GM19238 (cell line): ENCODE results near the gene RASGEF1B.

Experiments
- DNase-seq: peaks from one replicate; pipeline ENCODE4 v3.0.0; 2011; ENCODE audit warnings: low spot score; ENCODE audit not compliant: insufficient read length

RASGEF1B gene

GRCh38 chr4:81399306-81400086 lies 72.2 kb downstream of the RASGEF1B start:
- no peak for DNase-seq

GRCh38 chr4:81398379-81398778 lies 73.3 kb downstream of the RASGEF1B start:
- no peak for DNase-seq

- DNase-seq, result no peak
Observed at GRCh38 chr4:81397635-81398034, 74.1 kb downstream of the RASGEF1B start.

DNA sequence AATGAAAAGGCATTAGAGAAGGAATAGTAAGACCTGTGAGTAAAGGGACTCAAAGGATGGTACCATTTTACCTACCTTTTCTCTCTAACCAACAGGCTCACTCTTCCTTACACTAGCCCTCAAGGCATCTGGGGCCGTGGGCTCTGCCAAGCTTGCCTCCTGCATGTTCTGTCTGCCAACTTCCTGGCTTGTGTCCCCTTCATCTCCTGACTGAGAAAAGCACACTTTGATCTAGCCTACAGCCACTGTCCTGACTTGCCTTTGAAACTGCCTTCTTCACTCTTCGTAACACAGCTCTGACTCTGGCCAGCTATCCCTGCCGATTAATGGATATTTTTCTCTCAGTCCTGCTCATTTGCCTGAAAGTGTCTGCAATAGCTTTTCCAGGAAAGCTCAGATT lies 76.5 kb downstream of the RASGEF1B start:
- no peak for DNase-seq

- no peak for DNase-seq
Observed at GRCh38 chr4:81392164-81392563, 79.5 kb downstream of the RASGEF1B start.

DNA sequence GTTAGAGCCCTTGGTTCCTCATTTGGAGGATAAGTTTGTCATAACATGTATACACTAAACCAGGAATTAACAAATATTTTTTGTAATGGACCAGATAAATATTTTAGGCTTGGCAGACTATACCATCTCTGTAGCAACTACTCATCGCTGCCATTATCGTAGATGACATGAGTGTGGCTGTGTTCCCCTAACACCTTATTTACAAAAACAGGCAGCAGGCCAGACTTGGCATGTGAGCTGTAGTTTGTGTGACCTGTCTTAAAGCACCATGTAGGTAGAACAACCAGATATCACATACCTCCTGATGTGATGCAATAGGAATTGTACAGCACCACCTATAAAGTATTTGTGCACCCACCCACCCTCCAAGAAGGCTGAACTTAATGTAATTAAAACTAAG lies 82.0 kb downstream of the RASGEF1B start:
- no peak for DNase-seq

DNA sequence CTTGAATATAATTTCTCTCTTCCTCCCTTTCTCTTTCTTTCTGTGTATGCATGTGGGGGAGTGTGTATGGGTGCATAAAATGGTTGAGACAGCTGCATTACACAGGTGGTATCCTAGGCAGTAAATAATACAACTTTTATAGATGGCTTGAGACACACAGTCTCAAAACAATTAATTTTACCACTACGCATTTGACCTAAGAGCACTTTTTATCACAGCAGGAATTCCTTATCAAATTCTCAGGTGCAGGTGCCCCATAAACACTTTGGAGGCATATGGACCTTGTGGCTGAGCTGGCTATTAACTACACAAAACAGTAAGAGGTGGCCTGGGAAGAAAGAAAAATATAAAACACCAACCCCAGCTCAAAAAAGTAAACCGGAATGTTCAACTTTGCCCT lies 91.3 kb downstream of the RASGEF1B start:
- DNase-seq, result no peak

DNA sequence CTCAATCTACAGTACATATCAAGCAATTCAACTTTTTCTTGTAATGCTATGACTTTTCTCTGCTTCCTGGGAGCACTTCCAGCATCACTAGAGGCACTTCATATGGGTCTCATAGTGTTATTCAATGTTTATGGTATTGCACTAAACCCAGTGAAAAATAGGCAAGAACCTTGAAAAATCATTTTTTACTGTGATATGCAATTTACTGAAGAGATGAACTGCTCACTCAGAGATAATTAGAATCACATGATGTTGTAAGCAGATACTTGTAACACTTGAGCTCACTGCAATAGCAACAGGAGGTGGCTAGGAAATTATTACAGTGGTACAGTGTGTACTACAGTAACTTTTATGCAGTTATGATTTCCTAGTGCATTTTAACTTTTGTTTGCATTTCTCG lies 93.3 kb downstream of the RASGEF1B start:
- no peak for DNase-seq

- no peak for DNase-seq
Observed at GRCh38 chr4:81377191-81377590, 94.5 kb downstream of the RASGEF1B start.

DNA sequence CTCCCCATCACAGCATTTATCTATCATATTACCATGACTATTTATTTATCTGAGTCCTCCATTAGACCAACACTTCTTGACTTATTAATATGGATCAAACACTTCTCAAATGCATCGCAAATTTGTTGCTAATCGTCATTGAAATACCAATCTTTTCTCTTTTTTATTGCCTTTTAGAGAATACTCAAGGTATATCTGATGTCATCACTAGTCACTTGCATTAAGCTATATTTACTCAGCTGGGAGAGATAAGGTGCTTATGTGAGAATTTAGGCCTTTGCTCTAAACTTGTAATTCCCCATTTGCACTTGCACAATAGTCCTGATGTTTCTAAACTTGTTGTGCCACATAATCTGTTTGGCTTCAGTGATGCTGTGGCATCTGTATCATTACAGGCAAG lies 95.0 kb downstream of the RASGEF1B start:
- no peak for DNase-seq
